HFFc6 (cell line): Measurements from ENCODE around the gene PCED1A. TPM values are rescaled to one million over a fixed set of nuclear protein-coding genes. Genes with fewer than 3 reads are reported as not detected.

Experiments
- DNase-seq: peaks from one replicate; pipeline ENCODE4 v3.0.0-alpha.2; 2018
- H3K27ac Mint-ChIP-seq: 2 replicates; pipeline ENCODE4 v1.8.0; 2020; ENCODE audit warnings: mild to moderate bottlenecking, mixed read lengths
- H3K27me3 Mint-ChIP-seq: 2 replicates; pipeline ENCODE4 v1.8.0; 2021; ENCODE audit warnings: mild to moderate bottlenecking, moderate library complexity, mixed read lengths; ENCODE audit not compliant: insufficient read depth
- H3K36me3 Mint-ChIP-seq: 2 replicates; pipeline ENCODE4 v1.8.0; 2021; ENCODE audit warnings: low read depth, mixed read lengths
- H3K4me1 Mint-ChIP-seq: 2 replicates; pipeline ENCODE4 v1.8.0; 2020; ENCODE audit warnings: low read depth, mixed read lengths
- H3K4me3 Mint-ChIP-seq: 2 replicates; pipeline ENCODE4 v1.8.0; 2020; ENCODE audit warnings: mild to moderate bottlenecking, moderate library complexity, mixed read lengths
- H3K9me3 Mint-ChIP-seq: 2 replicates; pipeline ENCODE4 v1.8.0; 2020; ENCODE audit warnings: mild to moderate bottlenecking, mixed read lengths
- CTCF ChIP-seq: fragments of 200-600 bp; sonication (generic); IDR thresholded peaks from 2 replicates; pipeline ENCODE4 v1.5.0; 2021; ENCODE audit warnings: antibody characterized with exemption, mild to moderate bottlenecking
- total RNA-seq, 6 experiments: library from RNA; stranded (reverse); fragmentation: NEBNext Ultra II Directional; extraction: Animal tissue kit (Norgen Biotek cat#: 25700); gene quantifications; 2 replicates in 1 of 6; 3 replicates in 5 of 6; pipeline ENCODE4 v1.2.3, GENCODE V29; 2021

PCED1A gene
- total RNA-seq, 6 experiments from 2014 or later = 22.0 to 24.8 (median 23.8) TPM

GRCh38 chr20:2793471-2793870 is 47.0 kb downstream of the PCED1A start:
- Mint-ChIP-seq H3K36me3 (no peaks in the 10 kb centered on the region), H3K27me3 (peaks cover 22% of the 10 kb centered on the region), H3K4me1 (no peaks in the 10 kb centered on the region), H3K4me3 (no peak overlapping the region), H3K9me3 (no peaks in the 10 kb centered on the region), H3K27ac (no peak overlapping the region)
- TF ChIP-seq CTCF = no peak
- DNase-seq = no peak

Other genes with a start within 250 kb of the PCED1A start
- gene NOP56, start 188.0 kb downstream of the PCED1A start, total RNA-seq = 100 to 1,000 TPM; 151 to 222 (median 165) TPM
- 10 to 100 TPM; 63.1 to 87.8 (median 79.8) TPM for gene IDH3B, start 176.4 kb downstream of the PCED1A start, total RNA-seq
- gene EBF4, start 147.9 kb downstream of the PCED1A start, total RNA-seq = under 1 TPM in 3 of 6 experiments, not detected in 3; 0.14 to 0.48 (median 0.46) TPM
- gene CPXM1, start 40.0 kb downstream of the PCED1A start, total RNA-seq = under 1 TPM in 1 of 6 experiments, not detected in 5; 0.10 TPM
- gene C20orf141, start 25.7 kb downstream of the PCED1A start, total RNA-seq = not detected
- not detected for gene TMEM239, start 24.3 kb downstream of the PCED1A start, total RNA-seq
- gene VPS16, start 90 bp upstream of the PCED1A start, total RNA-seq = 10 to 100 TPM; 30.6 to 36.3 (median 35.2) TPM
- gene PTPRA, start 32.8 kb upstream of the PCED1A start, total RNA-seq = 10 to 100 TPM; 44.3 to 54.4 (median 48.7) TPM
- under 1 TPM in 1 of 6 experiments, not detected in 5; 0.26 TPM for gene GNRH2, start 203.0 kb upstream of the PCED1A start, total RNA-seq
- gene MRPS26, start 205.4 kb upstream of the PCED1A start, total RNA-seq = 10 to 100 TPM; 31.7 to 46.8 (median 36.0) TPM
- not detected for gene OXT, start 231.0 kb upstream of the PCED1A start, total RNA-seq
- gene AVP, start 244.1 kb upstream of the PCED1A start, total RNA-seq = not detected